Renal cortex interstitium (tissue), 11 donors: ENCODE data around the gene CACNA1D. TPM values are rescaled to one million over a fixed set of nuclear protein-coding genes. Genes with fewer than 3 reads are reported as not detected.

Experiments used
- DNase-seq, 11 donors: peaks; one replicate each; pipeline ENCODE4 v3.0.0-alpha.2; 2013; ENCODE audit warnings: low read depth in 9 of 11, low spot score in 4 of 11; ENCODE audit errors: extremely low read depth in 1 of 11
- polyA plus RNA-seq, 3 donors: library from polyadenylated mRNA; unstranded; fragments of 120-200 nt; gene quantifications; one replicate each; pipeline ENCODE4 v1.2.1, GENCODE V29; 2013; ENCODE audit not compliant: insufficient read length in 3 of 3

Gene CACNA1D
- polyA plus RNA-seq, 3 donors, result 11.0 to 18.2 (median 12.9) TPM

DNA sequence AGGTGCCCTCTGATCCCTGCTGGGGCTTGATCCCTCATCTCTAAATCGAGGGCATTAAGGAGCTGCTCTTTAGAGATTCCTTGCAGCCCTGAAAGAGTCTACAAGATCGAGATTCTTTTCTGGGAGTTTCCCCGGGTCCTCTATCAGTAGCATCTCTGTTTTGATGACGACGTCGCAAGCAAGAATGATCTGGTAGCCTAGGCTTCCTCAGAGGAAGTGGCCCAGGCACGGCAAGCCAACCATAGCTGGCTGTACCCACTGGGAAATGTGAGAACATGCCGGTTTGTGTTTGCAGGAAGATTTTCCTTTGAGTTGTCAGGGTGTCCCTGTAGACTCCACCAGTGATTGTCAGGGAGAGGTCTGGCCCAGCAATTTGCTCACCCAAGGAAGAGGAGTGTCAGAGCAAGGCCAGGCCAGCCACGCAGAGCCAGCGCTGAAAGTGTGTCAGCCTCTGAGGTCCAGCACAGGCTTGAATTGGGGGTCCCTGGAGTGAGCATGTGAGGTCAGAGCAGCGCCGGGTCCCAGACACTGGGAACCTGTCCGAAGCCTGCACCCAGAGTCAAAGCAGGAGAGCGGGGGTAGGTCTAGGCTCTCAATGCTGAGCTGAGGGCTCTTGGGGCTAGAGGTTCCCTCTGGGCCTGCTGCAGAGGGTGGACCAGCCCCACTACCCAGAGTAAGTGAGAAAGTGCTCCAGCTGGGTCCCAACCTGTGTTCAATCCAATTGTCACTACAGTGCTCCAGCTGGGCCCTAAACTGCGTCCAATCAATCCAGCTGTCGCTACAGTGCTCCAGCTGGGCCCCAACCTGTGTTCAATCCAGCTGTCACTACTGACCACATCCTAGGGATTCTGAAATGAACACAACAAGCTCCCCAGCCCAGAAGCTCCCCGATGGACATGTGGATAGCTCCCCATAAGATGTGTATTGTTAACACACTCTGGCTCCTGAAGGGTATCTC is 256.1 kb downstream of the CACNA1D start:
- peak in 3 of 11 donors; percentile 28 to 32 (median 29) for DNase-seq

DNA sequence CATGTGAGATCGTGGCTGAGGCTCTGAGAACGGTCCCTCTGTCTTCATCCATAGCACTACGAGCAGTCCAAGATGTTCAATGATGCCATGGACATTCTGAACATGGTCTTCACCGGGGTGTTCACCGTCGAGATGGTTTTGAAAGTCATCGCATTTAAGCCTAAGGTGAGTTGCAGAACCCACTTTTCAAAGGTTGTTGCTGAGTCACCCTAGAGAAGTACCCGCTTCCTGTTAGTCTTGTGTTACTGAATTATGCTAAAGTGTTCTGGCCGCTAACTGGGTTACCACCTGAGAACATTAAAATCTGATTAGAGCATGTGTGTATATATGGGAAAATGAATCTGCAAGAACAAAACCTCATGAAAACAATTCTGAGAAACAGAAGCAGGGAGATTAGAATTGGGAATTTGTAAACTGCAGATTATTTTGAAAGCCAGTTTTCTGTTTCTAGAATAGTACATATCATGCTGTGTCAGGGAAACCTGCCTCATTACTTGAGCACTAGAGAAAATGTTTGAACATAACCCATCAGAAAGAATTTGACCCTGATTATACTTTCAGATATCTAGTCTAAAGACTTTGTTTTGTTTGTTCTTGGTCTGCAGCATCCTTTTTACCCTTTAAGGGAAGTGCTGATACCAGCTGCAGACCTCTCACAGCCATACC is 259.2 kb downstream of the CACNA1D start:
- DNase-seq, result no peak

DNA sequence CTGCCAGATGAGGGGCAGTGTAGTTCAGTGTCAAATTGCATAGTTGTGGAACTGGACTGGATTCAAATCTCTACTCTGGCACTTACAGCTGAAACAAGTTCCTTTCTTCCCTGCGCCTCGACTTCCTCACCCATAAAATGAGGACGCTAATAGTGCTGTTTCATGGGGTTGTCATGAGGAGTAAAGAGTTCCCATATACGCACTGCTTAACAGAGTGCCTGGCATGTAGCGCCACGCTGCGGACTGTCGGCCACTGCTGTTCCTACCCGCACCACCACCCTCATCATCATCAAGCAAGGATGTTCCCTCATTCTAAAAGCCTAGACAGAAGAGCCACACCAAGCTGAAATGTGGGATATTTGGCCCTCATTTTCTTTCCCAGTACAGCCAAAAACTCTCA is 259.9 kb downstream of the CACNA1D start:
- no peak for DNase-seq

DNA sequence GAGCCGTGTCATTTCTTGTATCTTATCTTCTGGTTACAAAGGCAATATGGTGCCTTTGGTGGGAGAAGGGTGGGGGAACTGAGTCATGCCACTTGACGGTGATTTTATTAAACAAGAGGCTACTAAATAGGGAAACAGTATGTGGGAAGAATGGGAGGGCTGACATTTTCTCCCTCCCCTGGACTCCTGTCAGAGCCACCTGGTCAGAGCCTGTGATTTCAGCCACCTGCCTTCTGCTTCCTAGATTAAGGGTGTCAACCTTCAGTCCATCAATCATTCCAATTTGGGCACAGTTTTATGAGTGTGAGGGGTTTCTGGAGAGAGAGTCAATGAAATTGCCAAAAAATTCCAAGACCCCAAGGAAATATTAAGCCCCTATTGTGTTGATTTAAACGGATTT is 264.4 kb downstream of the CACNA1D start:
- DNase-seq, result no peak

DNA sequence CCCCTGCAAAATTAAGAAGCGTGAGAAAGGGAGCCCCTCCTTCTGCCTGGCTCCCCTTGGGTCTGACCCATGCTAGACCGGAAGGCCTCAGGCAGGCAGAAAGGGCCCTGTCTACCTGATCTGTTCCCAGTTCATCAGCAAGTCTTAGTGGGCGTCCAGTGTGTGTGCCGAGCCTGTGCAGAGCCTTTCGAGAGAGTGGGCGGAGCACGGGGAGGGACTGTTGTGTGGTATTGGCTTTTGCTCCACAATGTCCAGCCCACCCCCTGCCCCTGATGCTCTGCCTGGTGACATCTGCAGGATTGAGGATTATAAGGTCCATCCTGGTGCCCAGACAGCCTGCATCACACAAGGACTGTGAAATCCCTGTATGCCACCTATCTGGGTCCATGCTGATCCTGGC is 268.9 kb downstream of the CACNA1D start:
- DNase-seq, result no peak

DNA sequence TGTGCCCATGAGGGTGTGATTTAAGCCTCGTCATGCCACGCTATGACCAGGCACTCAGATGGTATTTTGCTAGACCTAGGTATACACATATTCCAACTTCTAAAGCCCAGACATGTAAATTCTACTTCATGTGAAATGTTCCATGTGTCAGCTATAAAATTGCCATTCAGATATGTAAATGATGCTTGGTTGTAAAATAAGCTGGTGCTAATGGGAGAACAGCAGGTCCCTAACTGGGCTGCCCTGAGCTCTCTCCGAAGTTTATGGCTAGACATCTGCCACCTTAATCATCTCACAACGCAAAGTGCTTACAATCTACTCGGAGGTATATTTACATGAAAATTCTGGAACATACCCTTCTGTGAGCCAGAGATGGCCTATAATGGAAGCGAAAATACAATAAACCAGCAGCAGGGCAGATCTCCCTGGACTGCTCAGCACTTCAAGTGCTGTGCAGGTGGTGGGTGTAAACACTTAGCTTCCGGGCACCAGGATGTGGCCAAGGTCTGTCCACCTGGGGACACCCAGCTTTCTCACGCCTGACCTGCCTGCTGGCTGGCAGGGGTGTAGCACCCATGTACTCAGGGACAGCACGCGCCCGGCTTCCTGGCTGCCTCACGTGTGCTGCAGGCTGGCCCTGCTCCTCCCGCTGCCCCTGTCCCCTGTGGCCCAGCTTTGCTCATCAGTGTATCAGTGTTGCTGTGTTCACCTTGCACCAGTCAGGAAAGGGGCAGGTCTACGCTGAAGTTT is 269.8 kb downstream of the CACNA1D start:
- no peak for DNase-seq

DNA sequence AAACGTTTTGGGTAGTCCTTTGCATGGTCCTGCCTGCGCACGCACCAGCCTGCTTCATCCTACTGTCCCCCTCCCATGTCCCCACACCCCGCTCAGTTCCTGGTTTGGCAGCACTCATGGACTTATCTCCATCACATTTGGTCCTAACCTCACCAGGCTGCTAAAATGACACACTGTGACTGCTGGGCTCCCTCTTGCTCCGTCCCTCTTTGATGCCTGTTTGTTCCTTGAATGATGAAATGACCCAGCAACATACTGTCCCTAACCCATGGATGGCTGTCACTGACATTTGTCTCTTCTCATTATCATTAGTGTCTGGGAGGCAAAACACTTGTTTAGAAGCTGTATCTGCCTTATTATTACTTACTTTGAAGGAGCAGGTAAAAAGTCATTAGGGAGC is 271.3 kb downstream of the CACNA1D start:
- DNase-seq, result no peak

GRCh38 chr3:53766706-53767105 is 272.3 kb downstream of the CACNA1D start:
- DNase-seq, result no peak

GRCh38 chr3:53768478-53769459 is 274.4 kb downstream of the CACNA1D start:
- no peak for DNase-seq

GRCh38 chr3:53772562-53772961 is 278.2 kb downstream of the CACNA1D start:
- DNase-seq, result no peak

GRCh38 chr3:53773021-53773436 is 278.6 kb downstream of the CACNA1D start:
- DNase-seq, result no peak

- DNase-seq, result no peak
These were observed 279.4 kb downstream of the CACNA1D start for GRCh38 chr3:53773611-53774368.

- no peak for DNase-seq
These were observed 280.0 kb downstream of the CACNA1D start for GRCh38 chr3:53774414-53774813.

GRCh38 chr3:53775018-53775417 is 280.6 kb downstream of the CACNA1D start:
- DNase-seq, result no peak

DNA sequence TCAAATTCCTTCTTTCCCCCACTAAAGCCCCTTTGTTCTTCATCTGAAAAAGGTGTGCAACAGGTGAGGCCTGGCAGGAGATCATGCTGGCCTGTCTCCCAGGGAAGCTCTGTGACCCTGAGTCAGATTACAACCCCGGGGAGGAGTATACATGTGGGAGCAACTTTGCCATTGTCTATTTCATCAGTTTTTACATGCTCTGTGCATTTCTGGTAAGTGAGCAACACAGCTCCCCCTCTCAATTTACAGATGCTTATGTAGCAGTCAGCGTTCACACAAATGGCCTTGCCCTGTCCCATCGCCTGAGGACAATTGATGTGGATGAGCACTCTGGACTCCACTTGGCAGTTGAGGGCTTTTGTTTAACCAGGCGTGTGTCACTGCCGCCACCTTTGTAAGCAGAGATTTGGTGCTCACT is 281.4 kb downstream of the CACNA1D start:
- DNase-seq, result no peak

DNA sequence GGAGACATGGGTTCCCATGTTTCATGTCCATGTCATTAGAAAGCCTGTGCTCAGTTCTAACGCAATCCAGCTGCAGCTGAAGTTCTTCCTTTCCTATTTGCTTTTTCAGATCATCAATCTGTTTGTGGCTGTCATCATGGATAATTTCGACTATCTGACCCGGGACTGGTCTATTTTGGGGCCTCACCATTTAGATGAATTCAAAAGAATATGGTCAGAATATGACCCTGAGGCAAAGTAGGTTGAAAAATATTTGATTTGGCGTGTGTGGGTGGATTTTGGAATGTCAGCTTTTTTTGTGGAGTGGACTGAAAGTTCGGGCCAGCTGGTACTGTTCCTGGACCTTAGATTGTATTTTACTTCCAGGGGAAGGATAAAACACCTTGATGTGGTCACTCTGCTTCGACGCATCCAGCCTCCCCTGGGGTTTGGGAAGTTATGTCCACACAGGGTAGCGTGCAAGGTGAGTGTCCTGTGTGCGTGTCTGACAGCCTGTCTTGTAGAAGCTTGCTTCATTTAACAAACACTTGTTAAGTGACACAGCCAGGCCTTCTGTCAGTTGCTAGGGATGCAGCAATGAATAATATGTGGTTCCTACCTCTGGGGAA is 282.2 kb downstream of the CACNA1D start:
- no peak for DNase-seq

DNA sequence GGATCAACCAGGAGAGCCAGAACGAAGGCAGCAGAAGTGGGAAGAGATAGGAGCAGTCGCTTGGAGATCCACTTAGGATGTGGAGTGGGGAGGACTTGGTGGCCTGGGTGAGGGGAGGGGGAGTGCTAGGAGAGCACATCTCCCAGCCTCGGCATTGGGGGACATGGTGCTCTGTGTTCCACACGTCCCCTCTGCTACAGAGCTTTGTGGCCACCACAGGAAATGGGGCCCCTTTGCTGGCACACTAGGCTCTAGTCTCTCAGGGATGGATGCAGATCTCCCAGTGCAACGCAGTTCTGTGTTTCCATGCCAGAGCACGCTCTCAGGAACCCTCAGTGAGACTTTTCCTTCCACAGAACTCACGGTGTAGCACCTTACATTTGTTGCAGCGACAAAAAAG is 283.1 kb downstream of the CACNA1D start:
- no peak for DNase-seq
